GM12878 (cell line): ENCODE data around the gene WFDC8. TPM values are rescaled to one million over a fixed set of nuclear protein-coding genes. Genes with fewer than 3 reads are reported as not detected.

Experiments used
- ATAC-seq: fragments of 200-7000 bp; cut with Tn5 transposase; 3 replicates; pipeline ENCODE4 v1.9.1; 2020; ENCODE audit warnings: mild to moderate bottlenecking, moderate library complexity
- BruUV-seq: library from RNA; stranded (reverse); fragments of 400-500 nt; replicated peaks from 2 replicates; lab custom pipeline; 2021; lab: Mats Ljungman, UMichigan
- CTCF ChIA-PET: fragments of 300-600 bp; sonication (Branson Sonifier 250); formaldehyde crosslinking; extraction: SDS; loops from one replicate; lab custom pipeline; 2021; ENCODE audit warnings: inconsistent platforms; lab: Yijun Ruan, JAX
- POLR2A ChIA-PET: fragments of 350-600 bp; formaldehyde crosslinking; extraction: SDS; loops from one replicate; lab custom pipeline; 2021; ENCODE audit warnings: inconsistent platforms; lab: Charles Lee
- RAD21 ChIA-PET: fragments of 300-600 bp; sonication (Branson Sonifier 250); formaldehyde crosslinking; loops from one replicate; lab custom pipeline; 2023; ENCODE audit warnings: antibody characterized with exemption; ENCODE audit not compliant: unreplicated experiment; lab: Charles Lee
- SMC1A ChIA-PET: fragments of 300-600 bp; sonication (Branson Sonifier 250); formaldehyde crosslinking; loops from one replicate; lab custom pipeline; 2023; ENCODE audit not compliant: unreplicated experiment, uncharacterized antibody; lab: Charles Lee
- DNase-seq: peaks from one replicate; pipeline ENCODE4 v3.0.0-alpha.2; 2011; ENCODE audit warnings: low read depth, low spot score
- FAIRE-seq: peaks from 3 replicates; lab custom pipeline; 2011; peaks lifted over from hg19 to GRCh38; lab: Jason Lieb, UNC
- H2AFZ ChIP-seq: 2 replicates; pipeline ENCODE4 v1.6.0; 2011; ENCODE audit warnings: low read depth, low read length, control low read depth; ENCODE audit not compliant: control insufficient read depth
- H3K27ac ChIP-seq: 2 replicates; pipeline ENCODE4 v1.5.1; 2011; ENCODE audit warnings: control low read depth; ENCODE audit not compliant: control insufficient read depth, insufficient read depth
- H3K27me3 ChIP-seq, 2 experiments: replicated peaks in 1 of 2; 2 replicates each; pipeline versions ENCODE4 v1.6.0 to v1.6.1; 2011; ENCODE audit warnings: low read length in 1 of 2; ENCODE audit not compliant: control insufficient read depth in 2 of 2, insufficient read depth in 2 of 2
- H3K36me3 ChIP-seq, 2 experiments: 2 replicates each; pipeline ENCODE4 v1.5.1; 2011; ENCODE audit warnings: low read length in 1 of 2; ENCODE audit not compliant: control insufficient read depth in 2 of 2, insufficient read depth in 2 of 2
- H3K4me1 ChIP-seq: 2 replicates; pipeline ENCODE4 v1.6.1; 2011; ENCODE audit warnings: mild to moderate bottlenecking, low read length, moderate library complexity, mixed read lengths; ENCODE audit not compliant: control insufficient read depth, insufficient read depth
- H3K4me2 ChIP-seq: 2 replicates; pipeline ENCODE4 v1.6.0; 2011; ENCODE audit warnings: control low read depth; ENCODE audit not compliant: control insufficient read depth, insufficient read depth
- H3K4me3 ChIP-seq: fragments of 200-600 bp; sonication (generic); 2 replicates; pipeline ENCODE4 v1.5.1; 2016
- H3K79me2 ChIP-seq: 2 replicates; pipeline ENCODE4 v1.6.0; 2011; ENCODE audit warnings: low read length; ENCODE audit not compliant: control insufficient read depth, insufficient read depth
- H3K9ac ChIP-seq: 2 replicates; pipeline ENCODE4 v1.8.0; 2011; ENCODE audit warnings: low read length, control low read depth, mixed read lengths; ENCODE audit not compliant: control insufficient read depth, insufficient read depth
- H3K9me3 ChIP-seq: replicated peaks from 3 replicates; pipeline ENCODE4 v1.5.1; 2011; ENCODE audit warnings: mild to moderate bottlenecking, low read length; ENCODE audit not compliant: control insufficient read depth, insufficient read depth
- H4K20me1 ChIP-seq: 2 replicates; pipeline ENCODE4 v1.6.0; 2011; ENCODE audit not compliant: control insufficient read depth, insufficient read depth
- BHLHE40 ChIP-seq, 2 experiments: fragments of 450-650 bp in 1 of 2; IDR thresholded peaks; 2 replicates each; pipeline ENCODE4 v1.6.1; 2011 to 2017; ENCODE audit warnings: low read depth in 2 of 2, borderline replicate concordance in 1 of 2, improper control_type of control experiment in 1 of 2, low read length in 1 of 2, mild to moderate bottlenecking in 1 of 2
- DPF2 ChIP-seq: fragments of 450-650 bp; IDR thresholded peaks from 2 replicates; pipeline ENCODE4 v1.6.1; 2017; ENCODE audit warnings: mild to moderate bottlenecking
- E2F4 ChIP-seq: IDR thresholded peaks from 2 replicates; pipeline ENCODE4 v1.6.1; 2012; ENCODE audit warnings: low read depth, low read length, improper control_type of control experiment
- IKZF1 ChIP-seq: fragments of 450-650 bp; conservative IDR thresholded peaks from 2 replicates; pipeline ENCODE4 v1.6.1; 2017; ENCODE audit warnings: antibody characterized with exemption, mild to moderate bottlenecking
- IKZF2 ChIP-seq, 2 experiments: fragments of 450-650 bp; IDR thresholded peaks; 2 replicates each; pipeline ENCODE4 v1.6.1; 2017; ENCODE audit warnings: mild to moderate bottlenecking in 2 of 2, moderate library complexity in 2 of 2
- IRF4 ChIP-seq: IDR thresholded peaks from 2 replicates; pipeline ENCODE4 v1.6.1; 2011; ENCODE audit warnings: low read depth, low read length
- JUNB ChIP-seq: IDR thresholded peaks from 2 replicates; pipeline ENCODE4 v1.6.1; 2016; ENCODE audit warnings: antibody characterized with exemption, mild to moderate bottlenecking
- MEF2B ChIP-seq: fragments of 450-650 bp; IDR thresholded peaks from 2 replicates; pipeline ENCODE4 v1.6.1; 2018; ENCODE audit warnings: mild to moderate bottlenecking, moderate library complexity; ENCODE audit not compliant: partially characterized antibody, poor library complexity, severe bottlenecking
- NFIC ChIP-seq: IDR thresholded peaks from 2 replicates; pipeline ENCODE4 v1.6.1; 2012; ENCODE audit warnings: low read depth, mild to moderate bottlenecking, inconsistent platforms, low read length, moderate library complexity
- WGBS: methylation state at CpG from one replicate; pipeline ENCODE4 v1.1.6; 2016; ENCODE audit warnings: low lambda C conversion rate; ENCODE audit not compliant: insufficient replicate concordance, insufficient coverage; ENCODE audit errors: missing lambda C conversion rate; 5-methylcytosine and 5-hydroxymethylcytosine counted together
- in situ Hi-C: fragments of 300-500 bp; cut with MboI; formaldehyde crosslinking; loops from 9 replicates; pipeline ENCODE4 v1.14.3; 2018; ENCODE audit warnings: mixed read lengths
- intact Hi-C: fragments of 100-400 bp; cut with micrococcal nuclease; formaldehyde crosslinking; loops from one replicate; pipeline ENCODE4 v1.14.2; 2022; ENCODE audit not compliant: unreplicated experiment
- polyA plus RNA-seq, 11 experiments: library from polyadenylated mRNA; depleted of rRNA in 4 of 11; unstranded in 6 of 11; stranded (reverse) in 5 of 11; fragments of >200 nt; fragmentation: Nextera tagmentation in 4 of 11; fragmentation: Illumina TruSeq in 1 of 11; extraction: Ambion mirVana in 4 of 11; extraction: Trizol in 1 of 11; gene quantifications; 1 replicate in 1 of 11; 2 replicates in 10 of 11; pipeline versions ENCODE4 v1.2.1 to v1.2.3, GENCODE V29; 2011 to 2016; ENCODE audit warnings: inconsistent platforms in 2 of 11, missing spikeins in 2 of 11, low read depth in 1 of 11
- total RNA-seq, 4 experiments: library from RNA; depleted of rRNA in 3 of 4; stranded (reverse); fragments of >200 nt in 3 of 4; fragmentation: Illumina TruSeq in 1 of 4; extraction: Trizol in 1 of 4; gene quantifications; 2 replicates each; pipeline versions ENCODE4 v1.2.1 to v1.2.3, GENCODE V29; 2013 to 2021

Gene WFDC8
- total and polyA plus RNA-seq, 10 of the 15 experiments (the other 5 are each of a cell fraction or from before 2014, with no cell fraction given), result not detected

- in situ Hi-C loops, result no loop called here
- CTCF ChIA-PET, result no interaction called here
- 20% methylated on average over 5 of the region's 5 CpGs for WGBS
- RAD21 ChIA-PET, result no interaction called here
- no peak overlapping the region for H3K4me3 ChIP-seq
- TF ChIP-seq IKZF1, result 0 out of 2 replicates have a peak, but pooled peaks have one; percentile 19
- TF ChIP-seq NFIC, result 0 out of 2 replicates have a peak, but pooled peaks have one; percentile 24
- peak; percentile 58; the same call in 1 of the 2 replicates for TF ChIP-seq IRF4
- peak; percentile 18 to 26; a peak in 1 of 4 replicates for TF ChIP-seq IKZF2 (IDR thresholded peaks at IDR 0.05)
- TF ChIP-seq E2F4, result no peak
- peak; percentile 73 for TF ChIP-seq JUNB
- no peak for TF ChIP-seq MEF2B
- peak; percentile 18 to 49; a peak in 1 of 4 replicates for TF ChIP-seq BHLHE40 (IDR thresholded peaks at IDR 0.05; ENCODE audit: borderline replicate concordance in 1 of 2, low read depth in 2 of 2, low read length in 1 of 2)
- TF ChIP-seq DPF2, result 0 out of 2 replicates have a peak, but pooled peaks have one; percentile 27
- POLR2A ChIA-PET, result no interaction called here
- no peaks in the 10 kb centered on the region for H3K79me2 ChIP-seq
- H3K4me1 ChIP-seq, result peaks cover 5% of the 10 kb centered on the region
- peak; percentile 85 for ATAC-seq
- intact Hi-C loops, result no loop called here
- no peak overlapping the region for H2AFZ ChIP-seq
- H3K9me3 ChIP-seq, result no peaks in the 10 kb centered on the region; the same call in 2 of the 3 replicates
- BruUV-seq, result no TSS peak
- peak; percentile 54 for FAIRE-seq
- H3K36me3 ChIP-seq, result no peaks in the 10 kb centered on the region
- SMC1A ChIA-PET, result no interaction called here
- H3K27me3 ChIP-seq, result peaks cover 0 to 2% of the 10 kb centered on the region in 2 experiments; a peak in 1 of 4 replicates
- peak; percentile 17 for DNase-seq
- H3K4me2 ChIP-seq, result no peak overlapping the region; the same call in 1 of the 2 replicates
- no peaks in the 10 kb centered on the region for H4K20me1 ChIP-seq
- no peak overlapping the region for H3K9ac ChIP-seq
- H3K27ac ChIP-seq, result no peak overlapping the region
These were observed 71.9 kb downstream of the WFDC8 start for GRCh38 chr20:45507011-45507820.
